ENCODE measurements around the gene FBXL4. TPM values are rescaled to one million over a fixed set of nuclear protein-coding genes. Genes with fewer than 3 reads are reported as not detected.

The FBXL4 gene
- total RNA-seq, 1 experiment from 2014 or later: 5.1 TPM

- no peak overlapping the region for H2AFZ ChIP-seq (ENCODE audit: low read length)
- no peak overlapping the region for H3K9ac ChIP-seq (ENCODE audit: extremely low read depth, insufficient read length, low read length)
- H3K27me3 ChIP-seq (ENCODE audit: insufficient read depth, low read length): no peaks in the 10 kb centered on the region
- Mint-ChIP-seq H3K27ac (no peak overlapping the region; a peak in 1 of 7 replicates), H3K4me3 (no peak overlapping the region), H3K36me3 (ENCODE audit: insufficient read depth in 1 of 3, low read depth in 3 of 3) (no peaks in the 10 kb centered on the region), H3K9me3 (no peaks in the 10 kb centered on the region), H3K27me3 (ENCODE audit: low read depth) (no peaks in the 10 kb centered on the region), H3K4me1 (peaks cover 10% of the 10 kb centered on the region in 2 experiments)
- TF ChIP-seq CTCF (conservative IDR thresholded peaks at IDR 0.05): peak; percentile 64
- H2BK5ac ChIP-seq (ENCODE audit: insufficient read length, low read length): no peak overlapping the region
- no peak overlapping the region for H3T11ph ChIP-seq (ENCODE audit: low read length)
- H3K27ac ChIP-seq (ENCODE audit: insufficient read length, low read depth, low read length): no peak overlapping the region
- no peak overlapping the region for H2BK20ac ChIP-seq (ENCODE audit: low read depth, low read length, poor library complexity, severe bottlenecking)
- H4K91ac ChIP-seq (ENCODE audit: insufficient read length, low read depth, low read length): no peak overlapping the region
- no CpG with 5 or more reads among the region's 2 CpGs for WGBS (ENCODE audit: extremely low coverage, insufficient read length, low lambda C conversion rate)
- peak; percentile 63 for DNase-seq
- H2BK120ac ChIP-seq (ENCODE audit: low read depth, low read length, poor library complexity, severe bottlenecking): no peak overlapping the region
- no peak overlapping the region for H4K8ac ChIP-seq (replicated peaks; ENCODE audit: insufficient read length, low read depth, low read length)
- no peak overlapping the region for H3K14ac ChIP-seq (ENCODE audit: insufficient read depth, low read length)
- H3K23ac ChIP-seq (ENCODE audit: insufficient read length, low read depth, low read length): no peak overlapping the region
- no peak overlapping the region for H4K5ac ChIP-seq (ENCODE audit: insufficient read length, low read depth, low read length)
- no peaks in the 10 kb centered on the region for H3K4me1 ChIP-seq (ENCODE audit: insufficient read depth, low read length)
- H3K79me1 ChIP-seq (ENCODE audit: insufficient read depth, low read depth, low read length, poor library complexity, severe bottlenecking): no peaks in the 10 kb centered on the region
- no peaks in the 10 kb centered on the region for H3K23me2 ChIP-seq (ENCODE audit: insufficient read length, low read depth, low read length, poor library complexity, severe bottlenecking)
- no peaks in the 10 kb centered on the region for H3K9me3 ChIP-seq (ENCODE audit: control insufficient read depth, low read depth, low read length)
- H3K79me2 ChIP-seq (ENCODE audit: insufficient read depth, low read length): no peaks in the 10 kb centered on the region
- H4K20me1 ChIP-seq (ENCODE audit: control insufficient read depth, insufficient read depth, insufficient read length): no peaks in the 10 kb centered on the region
- no peak overlapping the region for H2BK12ac ChIP-seq (ENCODE audit: insufficient read length, low read depth, low read length)
- no peak overlapping the region for H2BK15ac ChIP-seq (ENCODE audit: low read depth, low read length)
- no peak overlapping the region for H2AK5ac ChIP-seq (ENCODE audit: insufficient read length, low read length)
- H3K56ac ChIP-seq (ENCODE audit: insufficient read length, low read depth, low read length): no peak overlapping the region
- H3K4ac ChIP-seq (ENCODE audit: low read depth, low read length): no peak overlapping the region
- no peak overlapping the region for H3K4me2 ChIP-seq (ENCODE audit: insufficient read depth, insufficient read length, low read length)
- H3K18ac ChIP-seq (ENCODE audit: insufficient read length, low read depth, low read length): no peak overlapping the region
Observed at GRCh38 chr6:98980819-98981218, 33.1 kb upstream of the FBXL4 start.

Measured in H9 (cell line).